ENCODE data around the gene SPOCK1. TPM values are rescaled to one million over a fixed set of nuclear protein-coding genes. Genes with fewer than 3 reads are reported as not detected.

Gene SPOCK1
- total and polyA plus RNA-seq, 2 of the 4 experiments (the other 2 are of a cell fraction) = 5.0 to 20.3 TPM

- peak overlapping the region; percentile 8 for H2AFZ ChIP-seq (replicated peaks; ENCODE audit: low read length, poor library complexity)
- ATAC-seq (ENCODE audit: low read depth) = no peak
Measured at GRCh38 chr5:137296213-137296781, 202.8 kb downstream of the SPOCK1 start.

More at GRCh38 chr5:137296213-137296781, 202.8 kb downstream of the SPOCK1 start:
- Histone ChIP-seq H2BK120ac (ENCODE audit: low read depth, low read length) (no peak overlapping the region), H3K9me1 (ENCODE audit: insufficient read depth, low read length) (no peaks in the 10 kb centered on the region), H2AK9ac (replicated peaks; ENCODE audit: low read depth, low read length, poor library complexity) (no peak overlapping the region), H3K23ac (ENCODE audit: low read depth, low read length) (no peak overlapping the region), H3K9me3 (ENCODE audit: control insufficient read depth, insufficient read depth, low read length) (no peaks in the 10 kb centered on the region), H4K8ac (ENCODE audit: low read depth in 2 of 2, low read length in 2 of 2) (no peak overlapping the region), H3K36me3 (ENCODE audit: control insufficient read depth, insufficient read depth, low read length) (no peaks in the 10 kb centered on the region), H3K56ac (ENCODE audit: extremely low read depth, insufficient read depth, low read length) (no peak overlapping the region), H3K4ac (ENCODE audit: low read depth, low read length) (no peak overlapping the region), H3K27me3 (ENCODE audit: control insufficient read depth, insufficient read depth, low read length) (peaks cover 2% of the 10 kb centered on the region), H2AK5ac (ENCODE audit: low read depth, low read length) (no peak overlapping the region), H3K27ac (ENCODE audit: insufficient read depth, low read length) (no peak overlapping the region), H4K91ac (ENCODE audit: insufficient read depth, low read depth, low read length) (no peak overlapping the region), H3K9ac (ENCODE audit: low read depth, low read length) (no peak overlapping the region), H3K14ac (replicated peaks; ENCODE audit: low read depth, low read length) (no peak overlapping the region), H2BK15ac (ENCODE audit: low read depth, low read length) (no peak overlapping the region), H3K4me2 (ENCODE audit: low read depth, low read length) (no peak overlapping the region), H3K79me1 (ENCODE audit: low read depth in 1 of 2, low read length in 2 of 2) (no peaks in the 10 kb centered on the region), H3K4me1 (ENCODE audit: control insufficient read depth, insufficient read depth, low read length) (no peaks in the 10 kb centered on the region; the same call in 1 of the 2 replicates), H4K20me1 (ENCODE audit: insufficient read depth, low read length) (no peaks in the 10 kb centered on the region), H4K5ac (ENCODE audit: low read depth, low read length) (no peak overlapping the region), H2BK5ac (ENCODE audit: low read depth, low read length, poor library complexity, severe bottlenecking) (no peak overlapping the region), H2BK20ac (ENCODE audit: low read depth, low read length) (no peak overlapping the region), H3K4me3 (ENCODE audit: insufficient read depth, low read depth, low read length) (no peak overlapping the region), H3K18ac (ENCODE audit: low read depth, low read length) (no peak overlapping the region)
- ChIA-PET POLR2A (ENCODE audit: unreplicated experiment) (no interaction called here), CTCF (interaction anchor here (1.0 kb wide), 1 partner anchor 14 kb away, joined by 3 read pairs; no protein-coding TSS in a partner anchor)
- peak; percentile 8 for DNase-seq
- TF ChIP-seq NFE2L2 (IDR thresholded peaks at IDR 0.05; ENCODE audit: low read depth, low read length) (no peak), POLR2A (IDR thresholded peaks at IDR 0.05; ENCODE audit: low read depth, low read length) (no peak), MXI1 (IDR thresholded peaks at IDR 0.05; ENCODE audit: borderline replicate concordance, low read depth, low read length) (no peak), CTCF (conservative IDR thresholded peaks at IDR 0.05; ENCODE audit: low read depth, low read length) (no peak), SMC3 (IDR thresholded peaks at IDR 0.05; ENCODE audit: low read depth, low read length) (no peak), MAZ (IDR thresholded peaks at IDR 0.05; ENCODE audit: borderline replicate concordance, low read depth, low read length) (no peak), BHLHE40 (IDR thresholded peaks at IDR 0.05; ENCODE audit: low read depth, low read length) (no peak), CEBPB (IDR thresholded peaks at IDR 0.05; ENCODE audit: low read depth, low read length) (no peak), USF2 (IDR thresholded peaks at IDR 0.05; ENCODE audit: low read depth, low read length) (no peak), RFX5 (IDR thresholded peaks at IDR 0.05; ENCODE audit: low read depth, low read length) (no peak), FOS (IDR thresholded peaks at IDR 0.05; ENCODE audit: low read depth, low read length) (no peak), RAD21 (IDR thresholded peaks at IDR 0.05; ENCODE audit: low read length) (no peak), RCOR1 (IDR thresholded peaks at IDR 0.05; ENCODE audit: insufficient replicate concordance, low read length) (no peak), ELK1 (IDR thresholded peaks at IDR 0.05; ENCODE audit: borderline replicate concordance, low read depth, low read length) (no peak), CHD1 (IDR thresholded peaks at IDR 0.05; ENCODE audit: low read depth, low read length) (no peak), MAFK (IDR thresholded peaks at IDR 0.05; ENCODE audit: low read depth, low read length) (no peak)
- intact Hi-C loops (cut with micrococcal nuclease) (no loop called here), dilution Hi-C loops (cut with HindIII; ENCODE audit: low sequenced_read_pairs, unreplicated experiment) (no loop called here), in situ Hi-C loops (cut with MboI; ENCODE audit: low sequenced_read_pairs) (no loop called here)
- WGBS, 2 experiments (ENCODE audit: extremely low coverage in 2 of 2, insufficient read length in 1 of 2) = 76% methylated on average over 7 of the region's 12 CpGs; no CpG with 5 or more reads in 1 of the 2 experiments
- no TSS peak for BruUV-seq (replicated peaks)

Measured in IMR-90 (cell line).